NCI-H128 (cell line): ENCODE results near the gene ADAMTS2.

Source experiments
- DNase-seq: peaks from one replicate; lab custom pipeline; 2025; ENCODE audit not compliant: unreplicated experiment; lab: John Stamatoyannopoulos, UW

ADAMTS2 gene

GRCh38 chr5:179164331-179165311 lies 180.6 kb downstream of the ADAMTS2 start:
- DNase-seq, result no peak

GRCh38 chr5:179163236-179164155 lies 181.8 kb downstream of the ADAMTS2 start:
- no peak for DNase-seq

- no peak for DNase-seq
Observed at GRCh38 chr5:179162351-179163235, 182.7 kb downstream of the ADAMTS2 start.

- no peak for DNase-seq
Observed at GRCh38 chr5:179161901-179162300, 183.4 kb downstream of the ADAMTS2 start.

GRCh38 chr5:179160584-179160983 lies 184.7 kb downstream of the ADAMTS2 start:
- no peak for DNase-seq

- DNase-seq, result no peak
Observed at GRCh38 chr5:179158556-179158955, 186.7 kb downstream of the ADAMTS2 start.

- DNase-seq, result no peak
Observed at GRCh38 chr5:179154991-179155955, 190.0 kb downstream of the ADAMTS2 start.

- DNase-seq, result no peak
Observed at GRCh38 chr5:179154346-179154990, 190.8 kb downstream of the ADAMTS2 start.

GRCh38 chr5:179153921-179154345 lies 191.3 kb downstream of the ADAMTS2 start:
- DNase-seq, result no peak

GRCh38 chr5:179153341-179153901 lies 191.8 kb downstream of the ADAMTS2 start:
- DNase-seq, result no peak

- no peak for DNase-seq
Observed at GRCh38 chr5:179152941-179153340, 192.3 kb downstream of the ADAMTS2 start.

- DNase-seq, result no peak
Observed at GRCh38 chr5:179152144-179152895, 192.9 kb downstream of the ADAMTS2 start.

- no peak for DNase-seq
Observed at GRCh38 chr5:179151286-179152118, 193.8 kb downstream of the ADAMTS2 start.

- DNase-seq, result no peak
Observed at GRCh38 chr5:179150011-179150410, 195.2 kb downstream of the ADAMTS2 start.

- DNase-seq, result no peak
Observed at GRCh38 chr5:179149278-179149677, 196.0 kb downstream of the ADAMTS2 start.

- DNase-seq, result no peak
Observed at GRCh38 chr5:179148703-179149170, 196.5 kb downstream of the ADAMTS2 start.
